ENCODE results near the gene SYNPO.

- TF ChIP-seq CTCF (IDR thresholded peaks at IDR 0.05; ENCODE audit: low read length) (no peak), EZH2 (IDR thresholded peaks at IDR 0.05; ENCODE audit: borderline replicate concordance, low read length) (no peak)
These were observed 48.7 kb downstream of the SYNPO start for GRCh38 chr5:150689120-150689519.

Measured in OCI-LY1 (cell line).